PC-9 (cell line): ENCODE results near the gene CT45A7. TPM values are rescaled to one million over a fixed set of nuclear protein-coding genes. Genes with fewer than 3 reads are reported as not detected.
"Not testable (repeated sequence)": the region's sequence is repeated elsewhere in the genome, so short reads cannot be mapped to it uniquely, and the experiment has no call there.

ENCODE experiments used
- Bru-seq: library from RNA; stranded (reverse); fragments of 400-500 nt; gene quantifications from one replicate; lab custom pipeline; 2021; lab: Mats Ljungman, UMichigan
- BruChase-seq, 2 experiments: library from RNA; stranded (reverse); fragments of 400-500 nt; gene quantifications; one replicate each; lab custom pipeline; 2021; lab: Mats Ljungman, UMichigan
- BruUV-seq: library from RNA; stranded (reverse); fragments of 400-500 nt; replicated peaks from 2 replicates; lab custom pipeline; 2021; lab: Mats Ljungman, UMichigan
- CTCF ChIA-PET: fragments of 300-600 bp; sonication (Branson Sonifier 250); formaldehyde crosslinking; loops from one replicate; lab custom pipeline; 2022; ENCODE audit warnings: antibody characterized with exemption; lab: Charles Lee
- POLR2A ChIA-PET: fragments of 300-600 bp; sonication (Branson Sonifier 250); formaldehyde crosslinking; loops from one replicate; lab custom pipeline; 2022; ENCODE audit warnings: antibody characterized with exemption; ENCODE audit not compliant: unreplicated experiment; lab: Charles Lee
- DNase-seq, 2 experiments: peaks; one replicate each; pipeline versions ENCODE4 v3.0.0 to v3.0.0-alpha.2; 2015 to 2022; ENCODE audit warnings: mixed read lengths in 1 of 2
- H2AFZ ChIP-seq: fragments of 200-600 bp; sonication (generic); 2 replicates; pipeline ENCODE4 v1.8.1; 2017; ENCODE audit warnings: antibody characterized with exemption
- H3F3A ChIP-seq: fragments of 200-600 bp; sonication (generic); 2 replicates; pipeline ENCODE4 v1.8.1; 2017; ENCODE audit warnings: antibody characterized with exemption, mild to moderate bottlenecking, low read depth; ENCODE audit not compliant: insufficient read depth
- H3K27ac ChIP-seq: fragments of 200-600 bp; sonication (generic); 2 replicates; pipeline ENCODE4 v1.6.1; 2016; ENCODE audit warnings: mixed run types
- H3K27me3 ChIP-seq: fragments of 200-600 bp; sonication (generic); 2 replicates; pipeline ENCODE4 v1.6.1; 2016; ENCODE audit warnings: low read depth, mixed run types; ENCODE audit not compliant: insufficient read depth
- H3K36me3 ChIP-seq: fragments of 200-600 bp; sonication (generic); 2 replicates; pipeline ENCODE4 v1.6.1; 2016; ENCODE audit warnings: low read depth, mixed run types
- H3K4me1 ChIP-seq: fragments of 200-600 bp; sonication (generic); replicated peaks from 2 replicates; pipeline ENCODE4 v1.6.1; 2016; ENCODE audit warnings: mixed run types; ENCODE audit not compliant: insufficient read depth
- H3K4me2 ChIP-seq: fragments of 200-600 bp; sonication (generic); 2 replicates; pipeline ENCODE4 v1.6.1; 2017; ENCODE audit warnings: mixed run types
- H3K4me3 ChIP-seq: fragments of 200-600 bp; sonication (generic); 2 replicates; pipeline ENCODE4 v1.6.1; 2016; ENCODE audit warnings: mixed run types
- H3K79me2 ChIP-seq: fragments of 200-600 bp; sonication (generic); 2 replicates; pipeline ENCODE4 v1.6.1; 2017; ENCODE audit warnings: low read depth, mixed run types
- H3K9me2 ChIP-seq: fragments of 200-600 bp; sonication (generic); 2 replicates; pipeline ENCODE4 v1.8.1; 2017; ENCODE audit warnings: mild to moderate bottlenecking; ENCODE audit not compliant: insufficient read depth
- H3K9me3 ChIP-seq: fragments of 200-600 bp; sonication (generic); 2 replicates; pipeline ENCODE4 v1.8.1; 2016; ENCODE audit warnings: low read depth; ENCODE audit not compliant: insufficient read depth
- H4K20me1 ChIP-seq: fragments of 200-600 bp; sonication (generic); 2 replicates; pipeline ENCODE4 v1.8.1; 2017; ENCODE audit not compliant: insufficient read depth
- intact Hi-C: fragments of 100-400 bp; cut with micrococcal nuclease; formaldehyde crosslinking; loops from one replicate; pipeline ENCODE4 v1.10.0; 2022; ENCODE audit not compliant: unreplicated experiment
- long read RNA-seq: library from polyadenylated mRNA; stranded (forward); transcript quantifications from one replicate; pipeline ENCODE4 v2.0.0, GENCODE V29; 2022
- total RNA-seq: library from RNA; stranded (reverse); gene quantifications from 2 replicates; pipeline ENCODE4 v1.2.3, GENCODE V29; 2021

The CT45A7 gene, protein sequence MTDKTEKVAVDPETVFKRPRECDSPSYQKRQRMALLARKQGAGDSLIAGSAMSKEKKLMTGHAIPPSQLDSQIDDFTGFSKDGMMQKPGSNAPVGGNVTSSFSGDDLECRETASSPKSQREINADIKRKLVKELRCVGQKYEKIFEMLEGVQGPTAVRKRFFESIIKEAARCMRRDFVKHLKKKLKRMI
- total RNA-seq (not detected in 2 replicates), Bru-seq, nascent RNA (not detected), BruChase-seq, experiment 1, labeled RNA remaining after a 2-hour chase (not detected), BruChase-seq, experiment 2, labeled RNA remaining after a 6-hour chase (not detected)
- long read RNA-seq, result 0 reads

DNA sequence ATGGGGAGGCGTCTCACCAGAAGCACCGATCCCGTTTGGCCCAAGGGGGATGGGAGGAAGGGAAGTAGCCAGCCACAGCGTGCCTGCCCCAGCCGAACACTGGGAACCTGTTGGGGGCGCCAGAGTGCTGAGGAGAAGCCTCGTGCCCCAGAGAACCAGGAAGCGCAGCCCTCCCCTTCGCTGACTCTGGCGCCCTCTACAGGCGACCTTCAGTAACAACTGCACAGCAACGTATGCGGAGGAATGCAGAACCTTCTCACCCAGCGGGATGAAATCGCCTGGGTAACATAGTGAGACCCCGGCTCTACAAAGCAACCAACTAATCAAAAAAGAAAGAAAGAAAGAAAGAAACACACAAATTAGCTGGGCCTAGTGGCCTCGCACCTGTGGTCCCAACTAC lies at the start of gene CT45A7:
Gene CT45A7, minus strand, starts transcription at position 101 of the 400 bp plus-strand sequence. CDS start 3,747 bp downstream, outside the sequence.
- H2AFZ ChIP-seq, BruUV-seq, H4K20me1 ChIP-seq, H3F3A ChIP-seq, H3K9me3 ChIP-seq, CTCF ChIA-PET, H3K4me2 ChIP-seq, H3K36me3 ChIP-seq, H3K4me1 ChIP-seq, H3K27ac ChIP-seq, H3K27me3 ChIP-seq, H3K4me3 ChIP-seq, intact Hi-C loops, DNase-seq, POLR2A ChIA-PET, H3K79me2 ChIP-seq, H3K9me2 ChIP-seq: not testable (repeated sequence)

DNA sequence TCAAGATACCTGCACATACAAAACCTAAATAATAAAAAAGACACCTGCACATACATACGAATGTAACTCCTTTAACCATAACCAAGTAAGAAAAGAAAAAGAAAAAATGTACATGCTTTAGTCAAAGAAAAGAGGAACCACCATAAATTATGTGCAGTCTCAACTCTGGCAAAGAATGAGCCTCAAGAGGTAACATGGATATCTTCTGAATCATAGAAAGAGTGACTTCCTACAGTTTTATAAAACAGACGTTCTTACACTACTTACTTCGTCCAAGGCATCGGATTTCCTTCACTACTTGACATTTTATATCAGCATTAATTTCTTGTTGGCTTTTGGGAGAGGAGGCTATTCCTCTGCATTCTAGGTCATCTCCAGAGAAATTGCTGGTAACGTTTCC lies 45.7 kb upstream of the CT45A7 start:
- H3K79me2 ChIP-seq, intact Hi-C loops, H4K20me1 ChIP-seq, H3K4me3 ChIP-seq, H2AFZ ChIP-seq, H3K27ac ChIP-seq, H3F3A ChIP-seq, DNase-seq, H3K4me2 ChIP-seq, H3K9me2 ChIP-seq, H3K9me3 ChIP-seq, CTCF ChIA-PET, BruUV-seq, H3K4me1 ChIP-seq, H3K27me3 ChIP-seq, POLR2A ChIA-PET, H3K36me3 ChIP-seq: not testable (repeated sequence)

DNA sequence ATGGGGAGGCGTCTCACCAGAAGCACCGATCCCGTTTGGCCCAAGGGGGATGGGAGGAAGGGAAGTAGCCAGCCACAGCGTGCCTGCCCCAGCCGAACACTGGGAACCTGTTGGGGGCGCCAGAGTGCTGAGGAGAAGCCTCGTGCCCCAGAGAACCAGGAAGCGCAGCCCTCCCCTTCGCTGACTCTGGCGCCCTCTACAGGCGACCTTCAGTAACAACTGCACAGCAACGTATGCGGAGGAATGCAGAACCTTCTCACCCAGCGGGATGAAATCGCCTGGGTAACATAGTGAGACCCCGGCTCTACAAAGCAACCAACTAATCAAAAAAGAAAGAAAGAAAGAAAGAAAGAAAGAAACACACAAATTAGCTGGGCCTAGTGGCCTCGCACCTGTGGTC lies 34.6 kb upstream of the CT45A7 start, which contains the start of gene CT45A9:
Gene CT45A9, minus strand, starts transcription at position 101 of the 400 bp plus-strand sequence. CDS start 3,751 bp downstream, outside the sequence.
- H3K27ac ChIP-seq, H3K4me3 ChIP-seq, DNase-seq, CTCF ChIA-PET, H3F3A ChIP-seq, intact Hi-C loops, H3K9me2 ChIP-seq, BruUV-seq, H4K20me1 ChIP-seq, H3K4me2 ChIP-seq, H3K79me2 ChIP-seq, H3K9me3 ChIP-seq, H3K36me3 ChIP-seq, H3K4me1 ChIP-seq, H2AFZ ChIP-seq, H3K27me3 ChIP-seq, POLR2A ChIA-PET: not testable (repeated sequence)

GRCh38 chrX:135854438-135854837 lies 17.4 kb upstream of the CT45A7 start, which contains the start of gene CT45A8:
TSS of gene CT45A8 (minus strand) at chrX:135854538. CDS start at chrX:135850783, 3,755 bp downstream.
- H3K36me3 ChIP-seq, H2AFZ ChIP-seq, H3K9me2 ChIP-seq, H3K4me3 ChIP-seq, BruUV-seq, H3K4me2 ChIP-seq, CTCF ChIA-PET, H3K9me3 ChIP-seq, H3K27me3 ChIP-seq, DNase-seq, intact Hi-C loops, H3K79me2 ChIP-seq, H3K4me1 ChIP-seq, H3F3A ChIP-seq, H4K20me1 ChIP-seq, POLR2A ChIA-PET, H3K27ac ChIP-seq: not testable (repeated sequence)

GRCh38 chrX:135819912-135820311 lies 17.2 kb downstream of the CT45A7 start, which contains the start of gene CT45A2:
TSS of gene CT45A2 (minus strand) at chrX:135820012. CDS start at chrX:135816265, 3,747 bp downstream.
- DNase-seq, H3K36me3 ChIP-seq, H3K9me3 ChIP-seq, H3F3A ChIP-seq, BruUV-seq, H3K9me2 ChIP-seq, H3K79me2 ChIP-seq, H4K20me1 ChIP-seq, H3K27me3 ChIP-seq, POLR2A ChIA-PET, H3K27ac ChIP-seq, H3K4me2 ChIP-seq, H3K4me1 ChIP-seq, CTCF ChIA-PET, H2AFZ ChIP-seq, H3K4me3 ChIP-seq, intact Hi-C loops: not testable (repeated sequence)

GRCh38 chrX:135802687-135803086 lies 34.4 kb downstream of the CT45A7 start, which contains the start of gene CT45A6:
TSS of gene CT45A6 (minus strand) at chrX:135802787. CDS start at chrX:135798993, 3,794 bp downstream.
- H3K9me3 ChIP-seq, H3K4me1 ChIP-seq, BruUV-seq, H3K4me2 ChIP-seq, intact Hi-C loops, H2AFZ ChIP-seq, H3K36me3 ChIP-seq, H3K27me3 ChIP-seq, H4K20me1 ChIP-seq, H3F3A ChIP-seq, H3K27ac ChIP-seq, CTCF ChIA-PET, POLR2A ChIA-PET, H3K4me3 ChIP-seq, DNase-seq, H3K79me2 ChIP-seq, H3K9me2 ChIP-seq: not testable (repeated sequence)

GRCh38 chrX:135785403-135785802 lies 51.7 kb downstream of the CT45A7 start, which contains the start of gene CT45A5:
TSS of gene CT45A5 (minus strand) at chrX:135785503. CDS start at chrX:135781729, 3,774 bp downstream.
- intact Hi-C loops, H3K4me1 ChIP-seq, H3F3A ChIP-seq, BruUV-seq, H4K20me1 ChIP-seq, H3K9me3 ChIP-seq, H3K27ac ChIP-seq, H2AFZ ChIP-seq, DNase-seq, H3K36me3 ChIP-seq, H3K27me3 ChIP-seq, H3K79me2 ChIP-seq, POLR2A ChIA-PET, H3K4me2 ChIP-seq, H3K4me3 ChIP-seq, CTCF ChIA-PET, H3K9me2 ChIP-seq: not testable (repeated sequence)
